ENCODE data around the gene MAPK10. TPM values are rescaled to one million over a fixed set of nuclear protein-coding genes. Genes with fewer than 3 reads are reported as not detected.

MAPK10 gene
- total and polyA plus RNA-seq, 2 donors (not counting 3 experiments of a cell fraction or from before 2014, with no cell fraction given), result 0.17 TPM; not detected in 1

- no TSS peak for BruUV-seq (replicated peaks)
- no peak overlapping the region for H3K9ac ChIP-seq (replicated peaks; ENCODE audit: extremely low read depth, insufficient read depth, low read length)
- H3K79me2 ChIP-seq (ENCODE audit: control insufficient read depth, insufficient read depth, low read length), result no peaks in the 10 kb centered on the region
- no peak overlapping the region for H3K4me3 ChIP-seq (replicated peaks in 1 of 3; ENCODE audit: insufficient read depth in 1 of 3, low read depth in 1 of 3, low read length in 3 of 3)
- H3K27me3 ChIP-seq (ENCODE audit: control insufficient read depth in 2 of 2, insufficient read depth in 2 of 2, low read length in 2 of 2), result no peaks in the 10 kb centered on the region
- H4K20me1 ChIP-seq (replicated peaks; ENCODE audit: control insufficient read depth, extremely low read depth, insufficient read depth, low read length), result no peaks in the 10 kb centered on the region
- H3K27ac ChIP-seq (ENCODE audit: insufficient read depth, low read depth, low read length), result no peak overlapping the region
- no peak overlapping the region for H2AFZ ChIP-seq (ENCODE audit: low read depth, low read length)
- no peak for TF ChIP-seq FOS (IDR thresholded peaks at IDR 0.05; ENCODE audit: borderline replicate concordance, insufficient read depth, low read length)
- no peak for TF ChIP-seq POLR2AphosphoS5 (IDR thresholded peaks at IDR 0.05; ENCODE audit: insufficient read depth, low read depth, low read length)
- TF ChIP-seq EZH2 (IDR thresholded peaks at IDR 0.05; ENCODE audit: borderline replicate concordance, low read depth, low read length, severe bottlenecking), result no peak
- no peak for TF ChIP-seq CTCF (IDR thresholded peaks at IDR 0.05; ENCODE audit: extremely low read depth in 1 of 2, insufficient read depth in 1 of 2, low read depth in 1 of 2, low read length in 2 of 2)
- TF ChIP-seq POLR2A (IDR thresholded peaks at IDR 0.05; ENCODE audit: low read depth, low read length), result no peak
- TF ChIP-seq JUN (IDR thresholded peaks at IDR 0.05; ENCODE audit: borderline replicate concordance, insufficient read depth, insufficient read length, low read depth), result no peak
- TF ChIP-seq, protein P1, sequence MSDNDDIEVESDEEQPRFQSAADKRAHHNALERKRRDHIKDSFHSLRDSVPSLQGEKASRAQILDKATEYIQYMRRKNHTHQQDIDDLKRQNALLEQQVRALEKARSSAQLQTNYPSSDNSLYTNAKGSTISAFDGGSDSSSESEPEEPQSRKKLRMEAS (IDR thresholded peaks at IDR 0.05; ENCODE audit: insufficient read depth, insufficient read length), result no peak
- TF ChIP-seq MYC (IDR thresholded peaks at IDR 0.05; ENCODE audit: low read depth, low read length), result no peak
- no peak for TF ChIP-seq GATA2 (IDR thresholded peaks at IDR 0.05; ENCODE audit: insufficient read depth, insufficient read length, low read depth, low read length)
- dilution Hi-C loops (cut with MboI; ENCODE audit: extremely low pct_ligation_motif_present, low sequenced_read_pairs), result no loop called here
- CTCF ChIA-PET, result no interaction called here
- FAIRE-seq, result no peak
- no peaks in the 10 kb centered on the region for H3K9me3 ChIP-seq (replicated peaks; ENCODE audit: control insufficient read depth, insufficient read depth, low read length)
- intact Hi-C loops (cut with micrococcal nuclease), result no loop called here
- H3K36me3 ChIP-seq (ENCODE audit: control insufficient read depth in 2 of 2, extremely low read depth in 1 of 2, insufficient read depth in 2 of 2, low read length in 2 of 2), result no peaks in the 10 kb centered on the region
- POLR2A ChIA-PET, result no interaction called here
- peaks cover 4% of the 10 kb centered on the region for H3K4me1 ChIP-seq (ENCODE audit: control insufficient read depth, extremely low read depth, insufficient read depth, low read length)
- H3K4me2 ChIP-seq (ENCODE audit: insufficient read depth, low read length), result no peak overlapping the region
- no peaks in the 10 kb centered on the region for H3K9me1 ChIP-seq (replicated peaks; ENCODE audit: control insufficient read depth, extremely low read depth, insufficient read depth, low read length)
- DNase-seq (ENCODE audit: low read depth, low spot score), result no peak
Observed at GRCh38 chr4:86344127-86344526, 15.7 kb downstream of the MAPK10 start.

Data from endothelial cell of umbilical vein (primary cell).